SK-N-SH (cell line): ENCODE results near the gene TMEM134. TPM values are rescaled to one million over a fixed set of nuclear protein-coding genes. Genes with fewer than 3 reads are reported as not detected.

Experiments used
- CTCF ChIA-PET: fragments of 300-600, 350-600 bp; formaldehyde crosslinking; extraction: SDS; loops from one replicate; lab custom pipeline; 2021; lab: Yijun Ruan, JAX
- POLR2A ChIA-PET: fragments of 350-600 bp; sonication (Branson Sonifier 250); formaldehyde crosslinking; extraction: SDS; loops from one replicate; lab custom pipeline; 2020; ENCODE audit warnings: antibody characterized with exemption, inconsistent platforms; lab: Yijun Ruan, JAX
- DNase-seq: peaks from one replicate; pipeline ENCODE4 v3.0.0; 2012
- H2AFZ ChIP-seq: fragments of 200-600 bp; sonication (generic); 2 replicates; pipeline ENCODE4 v1.8.1; 2016; ENCODE audit warnings: antibody characterized with exemption, mild to moderate bottlenecking, low read depth
- H3F3A ChIP-seq: fragments of 200-600 bp; sonication (generic); replicated peaks from 2 replicates; pipeline ENCODE3; 2016; ENCODE audit warnings: antibody characterized with exemption, mild to moderate bottlenecking; ENCODE audit not compliant: insufficient read depth
- H3K27ac ChIP-seq, 2 experiments: fragments of 200-500 bp in 1 of 2; fragments of 200-600 bp in 1 of 2; sonication (Bioruptor generic) in 1 of 2; sonication (generic), shearing (Covaris generic) in 1 of 2; 2 replicates each; pipeline versions ENCODE4 v1.5.1 to v1.6.1; 2014 to 2016; ENCODE audit warnings: low read depth in 2 of 2, inconsistent platforms in 1 of 2, low read length in 1 of 2, mild to moderate bottlenecking in 1 of 2, mixed read lengths in 1 of 2
- H3K27me3 ChIP-seq: fragments of 200-600 bp; sonication (generic), shearing (Covaris generic); 2 replicates; pipeline ENCODE4 v1.6.1; 2016; ENCODE audit warnings: mixed run types; ENCODE audit not compliant: insufficient read depth
- H3K36me3 ChIP-seq, 2 experiments: fragments of 200-500 bp in 1 of 2; fragments of 200-600 bp in 1 of 2; sonication (Bioruptor generic) in 1 of 2; sonication (generic) in 1 of 2; replicated peaks in 1 of 2; 2 replicates each; pipeline versions ENCODE3 to v1.5.1; 2014 to 2016; ENCODE audit warnings: low read length in 1 of 2, mild to moderate bottlenecking in 1 of 2; ENCODE audit not compliant: insufficient read depth in 2 of 2, control insufficient read depth in 1 of 2
- H3K4me1 ChIP-seq, 2 experiments: fragments of 200-500 bp in 1 of 2; fragments of 200-600 bp in 1 of 2; sonication (Bioruptor generic) in 1 of 2; sonication (generic), shearing (Covaris generic) in 1 of 2; 2 replicates each; pipeline versions ENCODE4 v1.5.1 to v1.6.1; 2014 to 2016; ENCODE audit warnings: low read depth in 1 of 2, low read length in 1 of 2, mixed run types in 1 of 2; ENCODE audit not compliant: insufficient read depth in 2 of 2, control insufficient read depth in 1 of 2
- H3K4me2 ChIP-seq: fragments of 200-600 bp; sonication (generic), shearing (Covaris generic); 2 replicates; pipeline ENCODE4 v1.6.1; 2017; ENCODE audit warnings: mixed run types
- H3K4me3 ChIP-seq, 2 experiments: fragments of 200-500 bp in 1 of 2; fragments of 200-600 bp in 1 of 2; sonication (Bioruptor generic) in 1 of 2; sonication (generic), shearing (Covaris generic) in 1 of 2; 2 replicates each; pipeline versions ENCODE4 v1.5.1 to v1.8.1; 2014 to 2016; ENCODE audit warnings: low read depth in 2 of 2, inconsistent platforms in 1 of 2, low read length in 1 of 2, mild to moderate bottlenecking in 1 of 2, mixed read lengths in 1 of 2, moderate library complexity in 1 of 2
- H3K79me2 ChIP-seq: fragments of 200-600 bp; sonication (generic); 2 replicates; pipeline ENCODE4 v1.8.1; 2017; ENCODE audit warnings: mild to moderate bottlenecking; ENCODE audit not compliant: insufficient read depth
- H3K9ac ChIP-seq: fragments of 200-600 bp; sonication (generic); 2 replicates; pipeline ENCODE4 v1.6.1; 2017; ENCODE audit warnings: mixed run types
- H3K9me2 ChIP-seq: fragments of 200-600 bp; sonication (generic); 2 replicates; pipeline ENCODE4 v1.6.1; 2017; ENCODE audit warnings: mixed run types
- H3K9me3 ChIP-seq: fragments of 200-600 bp; sonication (generic); 2 replicates; pipeline ENCODE4 v1.6.1; 2017; ENCODE audit warnings: mixed run types, mild to moderate bottlenecking, moderate library complexity
- H4K20me1 ChIP-seq: fragments of 200-600 bp; sonication (generic); 2 replicates; pipeline ENCODE4 v1.6.1; 2017; ENCODE audit warnings: mild to moderate bottlenecking, mixed run types; ENCODE audit not compliant: insufficient read depth
- FOXJ3 ChIP-seq: sonication (generic); formaldehyde crosslinking; IDR thresholded peaks from 2 replicates; pipeline ENCODE4 v1.5.1; 2020; ENCODE audit warnings: mild to moderate bottlenecking, missing genetic modification reagents
- JUND ChIP-seq: IDR thresholded peaks from 2 replicates; pipeline ENCODE4 v1.4.0; 2012
- MXI1 ChIP-seq: IDR thresholded peaks from 2 replicates; pipeline ENCODE4 v1.6.1; 2012; ENCODE audit warnings: mild to moderate bottlenecking, low read depth, low read length, improper control_type of control experiment
- NRF1 ChIP-seq: IDR thresholded peaks from 2 replicates; pipeline ENCODE4 v1.6.1; 2012; ENCODE audit warnings: low read depth, mild to moderate bottlenecking, low read length
- POLR2AphosphoS5 ChIP-seq: IDR thresholded peaks from 2 replicates; pipeline ENCODE4 v1.6.1; 2012; ENCODE audit warnings: low read depth, low read length
- SIN3A ChIP-seq: IDR thresholded peaks from 2 replicates; pipeline ENCODE4 v1.6.1; 2012; ENCODE audit warnings: low read depth, mild to moderate bottlenecking, low read length, moderate library complexity, borderline replicate concordance
- TCF12 ChIP-seq: IDR thresholded peaks from 2 replicates; pipeline ENCODE4 v1.4.0; 2012
- TEAD4 ChIP-seq: IDR thresholded peaks from 2 replicates; pipeline ENCODE4 v1.4.0; 2012; ENCODE audit warnings: mild to moderate bottlenecking, borderline replicate concordance; ENCODE audit not compliant: insufficient read depth
- WGBS: methylation state at CpG from one replicate; pipeline ENCODE4 v1.1.6; 2017; ENCODE audit warnings: low lambda C conversion rate; 5-methylcytosine and 5-hydroxymethylcytosine counted together
- polyA plus RNA-seq, 3 experiments: library from polyadenylated mRNA; depleted of rRNA; stranded (reverse); fragments of >200 nt; gene quantifications; 2 replicates each; pipeline ENCODE4 v1.2.3, GENCODE V29; 2012
- TF ChIP-seq, protein P1 (sequence below): fragments of 150-350 bp; IDR thresholded peaks from 2 replicates; pipeline ENCODE4 v1.6.1; 2016; ENCODE audit warnings: mild to moderate bottlenecking, low read depth, low read length
- TF ChIP-seq, protein P2 (sequence below): IDR thresholded peaks from 2 replicates; pipeline ENCODE4 v1.4.0; 2012; ENCODE audit warnings: low read depth

TMEM134 gene
- polyA plus RNA-seq, 1 of the 3 experiments (the other 2 are of a cell fraction): 132 TPM

DNA sequence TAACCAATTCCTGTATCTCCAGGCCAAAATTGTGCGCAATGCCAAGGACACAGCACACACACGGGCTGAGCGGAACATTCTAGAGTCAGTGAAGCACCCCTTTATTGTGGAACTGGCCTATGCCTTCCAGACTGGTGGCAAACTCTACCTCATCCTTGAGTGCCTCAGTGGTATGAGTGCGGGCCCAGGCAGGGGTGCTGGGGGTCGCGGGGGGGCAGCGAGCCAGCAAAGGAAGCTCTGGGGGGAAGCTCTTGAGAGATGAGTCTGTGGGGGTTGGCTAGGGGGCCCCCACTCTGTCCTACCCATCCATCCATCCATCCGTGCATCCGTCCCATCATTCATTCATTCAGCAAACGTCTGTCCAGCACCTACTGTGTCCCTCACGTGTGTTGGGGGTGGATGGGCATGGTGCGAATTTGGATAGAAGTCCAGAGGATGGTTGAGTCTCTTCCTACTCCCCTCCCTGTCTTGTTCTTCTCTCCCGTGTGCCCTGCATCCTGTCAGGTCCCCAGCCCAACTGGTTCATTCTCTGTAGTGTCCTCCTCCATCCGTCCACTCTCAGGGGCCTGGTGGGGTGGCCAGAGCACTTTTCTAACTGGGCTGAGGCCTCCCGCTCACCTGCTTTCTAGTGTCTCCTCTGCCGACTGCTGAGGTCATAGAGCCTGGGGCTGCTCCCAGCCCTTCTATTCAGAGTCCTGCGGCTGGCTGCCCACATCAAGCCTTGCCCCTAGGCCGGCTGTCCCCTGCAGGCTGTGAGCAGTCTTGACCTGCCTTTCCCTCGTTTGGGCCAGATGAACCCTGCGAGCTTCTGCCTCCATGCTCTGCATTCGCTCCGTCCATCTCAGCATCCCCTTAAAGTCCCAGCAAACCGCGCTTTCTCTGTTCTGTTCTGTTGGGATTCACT, 37.5 kb downstream of the TMEM134 start:
- WGBS: 94% methylated on average over 23 of the region's 24 CpGs
- no peaks in the 10 kb centered on the region for H3K9me3 ChIP-seq
- POLR2A ChIA-PET: interaction anchor here (0.6 to 1.1 kb wide), 2 partner anchors 10 to 13 kb away, joined by 3 read pairs; no protein-coding TSS in a partner anchor

GRCh38 chr11:67429722-67430121, 39.3 kb downstream of the TMEM134 start:
- no peaks in the 10 kb centered on the region for H4K20me1 ChIP-seq
- POLR2A ChIA-PET: interaction anchor here (1.8 kb wide), 1 partner anchor 8 kb away, joined by 4 read pairs; no protein-coding TSS in a partner anchor
- H3F3A ChIP-seq: no peaks in the 10 kb centered on the region
- DNase-seq: no peak
- peaks cover 3 to 29% of the 10 kb centered on the region in 2 experiments for H3K36me3 ChIP-seq
- H3K9me2 ChIP-seq: no peaks in the 10 kb centered on the region
- H3K4me3 ChIP-seq: no peak overlapping the region
- peak overlapping the region; percentile 99 for H3K4me2 ChIP-seq
- TF ChIP-seq TEAD4 (no peak), JUND (no peak), POLR2AphosphoS5 (no peak)
- TF ChIP-seq, protein P1, sequence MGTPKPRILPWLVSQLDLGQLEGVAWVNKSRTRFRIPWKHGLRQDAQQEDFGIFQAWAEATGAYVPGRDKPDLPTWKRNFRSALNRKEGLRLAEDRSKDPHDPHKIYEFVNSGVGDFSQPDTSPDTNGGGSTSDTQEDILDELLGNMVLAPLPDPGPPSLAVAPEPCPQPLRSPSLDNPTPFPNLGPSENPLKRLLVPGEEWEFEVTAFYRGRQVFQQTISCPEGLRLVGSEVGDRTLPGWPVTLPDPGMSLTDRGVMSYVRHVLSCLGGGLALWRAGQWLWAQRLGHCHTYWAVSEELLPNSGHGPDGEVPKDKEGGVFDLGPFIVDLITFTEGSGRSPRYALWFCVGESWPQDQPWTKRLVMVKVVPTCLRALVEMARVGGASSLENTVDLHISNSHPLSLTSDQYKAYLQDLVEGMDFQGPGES: no peak
- H2AFZ ChIP-seq: no peak overlapping the region
- no peak overlapping the region for H3K9ac ChIP-seq
- H3K27me3 ChIP-seq: no peaks in the 10 kb centered on the region
- peaks cover 3 to 10% of the 10 kb centered on the region in 2 experiments; a peak in 1 of 4 replicates for H3K4me1 ChIP-seq
- H3K9me3 ChIP-seq: no peaks in the 10 kb centered on the region
- peaks cover 28% of the 10 kb centered on the region for H3K79me2 ChIP-seq
- 92% methylated on average over 11 of the region's 11 CpGs for WGBS
- no peak overlapping the region for H3K27ac ChIP-seq
- CTCF ChIA-PET: interaction anchor here (0.8 kb wide), 1 partner anchor 16 kb away, joined by 3 read pairs; no protein-coding TSS in a partner anchor

More for the DNA sequence above, 37.5 kb downstream of the TMEM134 start:
- Histone ChIP-seq H3K79me2 (peaks cover 28% of the 10 kb centered on the region), H3K9me2 (no peaks in the 10 kb centered on the region), H3K27ac (no peak overlapping the region), H3K36me3 (peaks cover 3 to 31% of the 10 kb centered on the region in 2 experiments), H3K9ac (no peak overlapping the region), H4K20me1 (no peaks in the 10 kb centered on the region), H3K4me1 (peaks cover 3 to 10% of the 10 kb centered on the region in 2 experiments; a peak in 1 of 4 replicates), H3K4me3 (no peak overlapping the region), H3F3A (no peaks in the 10 kb centered on the region), H2AFZ (no peak overlapping the region), H3K27me3 (no peaks in the 10 kb centered on the region), H3K4me2 (no peak overlapping the region)
- DNase-seq: no peak
- CTCF ChIA-PET: interaction anchor here (1.0 to 1.3 kb wide), 2 partner anchors 37 to 49 kb away, joined by 3 to 4 read pairs; no protein-coding TSS in a partner anchor
- TF ChIP-seq FOXJ3 (no peak), MXI1 (no peak), NRF1 (no peak), SIN3A (no peak), TCF12 (no peak)
- TF ChIP-seq, protein P2, sequence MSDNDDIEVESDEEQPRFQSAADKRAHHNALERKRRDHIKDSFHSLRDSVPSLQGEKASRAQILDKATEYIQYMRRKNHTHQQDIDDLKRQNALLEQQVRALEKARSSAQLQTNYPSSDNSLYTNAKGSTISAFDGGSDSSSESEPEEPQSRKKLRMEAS: no peak
